HEK293 (cell line): ENCODE results near the gene ARHGAP42.

Experiments
- CTCF ChIA-PET: fragments of 350-600 bp; formaldehyde crosslinking; extraction: SDS; loops from one replicate; lab custom pipeline; 2021; ENCODE audit warnings: antibody characterized with exemption; lab: Yijun Ruan, JAX
- POLR2A ChIA-PET: fragments of 300-600 bp; formaldehyde crosslinking; extraction: SDS; loops from one replicate; lab custom pipeline; 2020; ENCODE audit warnings: antibody characterized with exemption, inconsistent platforms; lab: Yijun Ruan, JAX
- H3K27ac ChIP-seq: fragments of 200-500 bp; sonication (Bioruptor generic); 2 replicates; pipeline ENCODE4 v1.5.1; 2014; ENCODE audit warnings: low read depth, low read length, control low read depth, inconsistent platforms; ENCODE audit errors: extremely low read depth
- H3K36me3 ChIP-seq, 2 experiments: fragments of 200-500 bp in 1 of 2; sonication (Bioruptor generic) in 1 of 2; 1 replicate in 1 of 2; 2 replicates in 1 of 2; pipeline ENCODE4 v1.5.1; 2014 to 2017; ENCODE audit warnings: inconsistent platforms in 2 of 2, low read length in 2 of 2; ENCODE audit not compliant: control insufficient read depth in 2 of 2, insufficient read depth in 1 of 2
- H3K4me1 ChIP-seq: fragments of 200-500 bp; sonication (Bioruptor generic); 2 replicates; pipeline ENCODE4 v1.5.1; 2014; ENCODE audit warnings: mild to moderate bottlenecking, low read length, inconsistent platforms; ENCODE audit not compliant: control insufficient read depth, insufficient read depth
- H3K4me3 ChIP-seq: 2 replicates; pipeline ENCODE4 v1.5.1; 2011; ENCODE audit warnings: low read depth, mild to moderate bottlenecking, control low read depth, low read length, moderate library complexity
- H3K9me3 ChIP-seq: fragments of 200-500 bp; sonication (Bioruptor generic); 2 replicates; pipeline ENCODE4 v1.5.1; 2014; ENCODE audit warnings: low read depth, low read length, inconsistent platforms; ENCODE audit not compliant: control insufficient read depth, insufficient read depth
- BCL6B ChIP-seq: fragments of 450-650 bp; formaldehyde crosslinking; IDR thresholded peaks from 2 replicates; pipeline ENCODE4 v1.5.1; 2017; ENCODE audit warnings: missing biosample characterization, missing genetic modification characterization
- HIC1 ChIP-seq: fragments of 450-650 bp; formaldehyde crosslinking; IDR thresholded peaks from 2 replicates; pipeline ENCODE4 v1.5.1; 2016; ENCODE audit warnings: missing biosample characterization, missing genetic modification characterization
- HOXD13 ChIP-seq: sonication (generic); formaldehyde crosslinking; IDR thresholded peaks from 2 replicates; pipeline ENCODE4 v1.8.0; 2022; ENCODE audit warnings: missing genetic modification reagents, borderline replicate concordance
- PATZ1 ChIP-seq: fragments of 450-650 bp; formaldehyde crosslinking; IDR thresholded peaks from 2 replicates; pipeline ENCODE4 v1.5.1; 2016; ENCODE audit warnings: missing biosample characterization, missing genetic modification characterization
- RBAK ChIP-seq: fragments of 450-650 bp; formaldehyde crosslinking; IDR thresholded peaks from 2 replicates; pipeline ENCODE4 v1.5.1; 2016; ENCODE audit warnings: missing biosample characterization, missing genetic modification characterization
- SALL2 ChIP-seq: fragments of 450-650 bp; formaldehyde crosslinking; IDR thresholded peaks from 2 replicates; pipeline ENCODE4 v1.5.0; 2017; ENCODE audit warnings: missing biosample characterization, mild to moderate bottlenecking, missing genetic modification characterization, borderline replicate concordance
- SETDB1 ChIP-seq: IDR thresholded peaks from one replicate; pipeline ENCODE4 v1.6.1; 2017; ENCODE audit warnings: mild to moderate bottlenecking, low read length, moderate library complexity, mixed read lengths; ENCODE audit not compliant: insufficient read length
- ZBTB49 ChIP-seq: fragments of 450-650 bp; formaldehyde crosslinking; IDR thresholded peaks from 2 replicates; pipeline ENCODE4 v1.5.1; 2016; ENCODE audit warnings: missing biosample characterization, missing genetic modification characterization, low read depth
- ZFHX2 ChIP-seq: fragments of 450-650 bp; formaldehyde crosslinking; conservative IDR thresholded peaks from 2 replicates; pipeline ENCODE4 v1.5.1; 2016; ENCODE audit warnings: missing biosample characterization, missing genetic modification characterization
- ZNF274 ChIP-seq, 2 experiments: fragments of 200-500 bp in 1 of 2; fragments of 450-650 bp in 1 of 2; sonication (Bioruptor generic) in 1 of 2; formaldehyde crosslinking in 1 of 2; IDR thresholded peaks; 2 replicates each; pipeline versions ENCODE4 v1.5.1 to v1.6.1; 2014 to 2016; ENCODE audit warnings: borderline replicate concordance in 1 of 2, inconsistent platforms in 1 of 2, low read length in 1 of 2, missing biosample characterization in 1 of 2, missing genetic modification characterization in 1 of 2
- ZNF529 ChIP-seq: fragments of 450-650 bp; formaldehyde crosslinking; IDR thresholded peaks from 2 replicates; pipeline ENCODE4 v1.5.1; 2017; ENCODE audit warnings: missing genetic modification characterization, missing biosample characterization; ENCODE audit not compliant: insufficient replicate concordance
- ZNF558 ChIP-seq: fragments of 450-650 bp; formaldehyde crosslinking; IDR thresholded peaks from 2 replicates; pipeline ENCODE4 v1.5.1; 2016; ENCODE audit warnings: missing biosample characterization, missing genetic modification characterization
- ZNF571 ChIP-seq: fragments of 450-650 bp; formaldehyde crosslinking; IDR thresholded peaks from 2 replicates; pipeline ENCODE4 v1.5.0; 2017; ENCODE audit warnings: missing biosample characterization, missing genetic modification characterization
- ZNF645 ChIP-seq: fragments of 450-650 bp; formaldehyde crosslinking; IDR thresholded peaks from 2 replicates; pipeline ENCODE4; 2016; ENCODE audit warnings: missing biosample characterization, missing genetic modification characterization
- ZNF654 ChIP-seq: fragments of 450-650 bp; formaldehyde crosslinking; IDR thresholded peaks from 2 replicates; pipeline ENCODE4 v1.5.1; 2016; ENCODE audit warnings: low read depth, missing biosample characterization, missing genetic modification characterization
- ZNF670 ChIP-seq: fragments of 450-650 bp; formaldehyde crosslinking; IDR thresholded peaks from 2 replicates; pipeline ENCODE4 v1.5.1; 2016; ENCODE audit warnings: missing biosample characterization, missing genetic modification characterization, low read depth
- ZNF830 ChIP-seq: fragments of 450-650 bp; IDR thresholded peaks from 2 replicates; pipeline ENCODE4 v1.5.0; 2018; ENCODE audit warnings: missing biosample characterization, missing genetic modification characterization, low read depth, mild to moderate bottlenecking, moderate library complexity
- ZSCAN18 ChIP-seq: fragments of 450-650 bp; formaldehyde crosslinking; IDR thresholded peaks from 2 replicates; pipeline ENCODE4 v1.5.1; 2016; ENCODE audit warnings: missing biosample characterization, missing genetic modification characterization

The ARHGAP42 gene

GRCh38 chr11:100709233-100709957 is 22.3 kb downstream of the ARHGAP42 start:
- POLR2A ChIA-PET: no interaction called here
- no peak for TF ChIP-seq ZFHX2 (tag by site-specific recombination)
- TF ChIP-seq ZNF571 (tag by site-specific recombination): no peak
- no peak for TF ChIP-seq HIC1 (tag by site-specific recombination)
- no peak for TF ChIP-seq RBAK
- TF ChIP-seq ZNF670: no peak
- TF ChIP-seq ZNF645 (tag by site-specific recombination): no peak
- TF ChIP-seq ZNF274 (IDR thresholded peaks at IDR 0.05; ENCODE audit: low read length): no peak
- TF ChIP-seq ZNF274 (tag by site-specific recombination; IDR thresholded peaks at IDR 0.05; ENCODE audit: borderline replicate concordance): no peak
- TF ChIP-seq SALL2: no peak
- no peak for TF ChIP-seq ZNF654 (tag by site-specific recombination)
- TF ChIP-seq BCL6B: no peak
- TF ChIP-seq, all 188 proteins: peak for 0
- no peaks in the 10 kb centered on the region for H3K4me1 ChIP-seq
- H3K36me3 ChIP-seq: no peaks in the 10 kb centered on the region
- H3K4me3 ChIP-seq: no peak overlapping the region
- H3K27ac ChIP-seq: no peak overlapping the region
- H3K9me3 ChIP-seq: no peaks in the 10 kb centered on the region
- CTCF ChIA-PET: interaction anchor here (0.9 kb wide), 1 partner anchor 99 kb away, joined by 3 read pairs; no protein-coding TSS in a partner anchor

GRCh38 chr11:100711984-100712383 is 24.9 kb downstream of the ARHGAP42 start:
- CTCF ChIA-PET: interaction anchor here (0.7 kb wide), 1 partner anchor 119 kb away, joined by 3 read pairs; no protein-coding TSS in a partner anchor
- Histone ChIP-seq H3K36me3 (no peaks in the 10 kb centered on the region), H3K4me3 (no peak overlapping the region), H3K27ac (no peak overlapping the region), H3K9me3 (no peaks in the 10 kb centered on the region), H3K4me1 (no peaks in the 10 kb centered on the region)
- TF ChIP-seq HOXD13 (CRISPR knock-in tag): no peak
- no peak for TF ChIP-seq ZNF830 (tag by site-specific recombination)
- TF ChIP-seq SETDB1: no peak
- no peak for TF ChIP-seq PATZ1 (tag by site-specific recombination)
- TF ChIP-seq ZNF529 (tag by site-specific recombination): no peak
- TF ChIP-seq ZSCAN18 (tag by site-specific recombination): no peak
- TF ChIP-seq ZBTB49 (tag by site-specific recombination): no peak
- no peak for TF ChIP-seq ZNF558 (tag by site-specific recombination)
- POLR2A ChIA-PET: no interaction called here
